HG02981 (cell line): ENCODE measurements around the gene TPSD1.

Source experiments
- ATAC-seq: cut with Tn5 transposase; IDR thresholded peaks from one replicate; pipeline ENCODE4 v1.9.1; 2021; ENCODE audit warnings: mild to moderate bottlenecking, moderate library complexity; ENCODE audit not compliant: unreplicated experiment

The TPSD1 gene

DNA sequence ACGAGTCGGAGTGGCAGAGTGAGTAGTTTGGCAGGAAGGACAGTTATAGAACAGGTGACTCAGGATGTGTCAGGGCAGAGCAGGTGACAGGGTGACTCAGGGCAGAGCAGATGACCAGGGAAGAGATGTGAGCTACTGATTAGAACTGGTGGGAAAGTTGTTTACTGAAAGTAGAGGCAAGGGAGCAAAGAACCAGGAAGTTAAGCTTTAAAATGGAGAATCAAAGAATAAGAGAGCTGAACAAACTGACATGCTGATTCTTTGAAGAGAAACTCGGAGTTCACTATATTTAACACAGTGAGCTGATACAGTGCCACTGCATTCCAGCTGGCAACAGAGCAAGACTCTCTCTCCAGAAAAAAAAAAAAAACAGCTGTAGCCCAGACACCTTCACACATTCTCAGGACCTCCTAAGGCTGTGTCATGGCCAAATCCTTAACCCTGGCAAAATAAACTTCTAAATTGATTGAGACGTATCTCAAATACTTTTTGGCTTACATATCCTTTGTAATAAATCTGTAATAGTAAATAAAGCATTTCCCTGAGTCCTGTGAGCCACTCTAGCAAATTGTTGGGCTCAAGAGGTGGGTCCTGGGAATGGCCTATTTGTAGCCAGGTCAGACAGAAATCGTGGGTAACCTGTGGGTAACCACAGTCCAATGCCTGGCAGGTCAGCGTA, 41.3 kb downstream of the TPSD1 start:
- ATAC-seq: no peak

DNA sequence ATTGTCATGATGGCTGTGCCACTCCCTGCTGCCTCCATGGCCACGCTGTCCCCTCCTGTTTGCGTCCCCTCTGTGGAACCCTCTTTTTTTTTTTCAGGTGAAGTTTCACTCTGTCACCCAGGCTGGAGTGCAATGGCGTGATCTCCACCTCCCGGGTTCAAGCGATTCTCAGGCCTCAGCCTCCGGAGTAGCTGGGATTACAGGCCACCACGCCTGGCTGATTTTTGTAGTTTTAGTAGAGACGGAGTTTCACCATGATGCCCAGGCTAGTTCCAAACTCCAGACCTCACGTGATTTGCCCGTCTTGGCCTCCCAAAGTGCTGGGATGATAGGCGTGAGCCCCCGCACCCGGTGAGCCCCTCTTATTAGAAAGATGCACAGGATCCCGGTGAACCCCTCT, 42.5 kb downstream of the TPSD1 start:
- no peak for ATAC-seq

DNA sequence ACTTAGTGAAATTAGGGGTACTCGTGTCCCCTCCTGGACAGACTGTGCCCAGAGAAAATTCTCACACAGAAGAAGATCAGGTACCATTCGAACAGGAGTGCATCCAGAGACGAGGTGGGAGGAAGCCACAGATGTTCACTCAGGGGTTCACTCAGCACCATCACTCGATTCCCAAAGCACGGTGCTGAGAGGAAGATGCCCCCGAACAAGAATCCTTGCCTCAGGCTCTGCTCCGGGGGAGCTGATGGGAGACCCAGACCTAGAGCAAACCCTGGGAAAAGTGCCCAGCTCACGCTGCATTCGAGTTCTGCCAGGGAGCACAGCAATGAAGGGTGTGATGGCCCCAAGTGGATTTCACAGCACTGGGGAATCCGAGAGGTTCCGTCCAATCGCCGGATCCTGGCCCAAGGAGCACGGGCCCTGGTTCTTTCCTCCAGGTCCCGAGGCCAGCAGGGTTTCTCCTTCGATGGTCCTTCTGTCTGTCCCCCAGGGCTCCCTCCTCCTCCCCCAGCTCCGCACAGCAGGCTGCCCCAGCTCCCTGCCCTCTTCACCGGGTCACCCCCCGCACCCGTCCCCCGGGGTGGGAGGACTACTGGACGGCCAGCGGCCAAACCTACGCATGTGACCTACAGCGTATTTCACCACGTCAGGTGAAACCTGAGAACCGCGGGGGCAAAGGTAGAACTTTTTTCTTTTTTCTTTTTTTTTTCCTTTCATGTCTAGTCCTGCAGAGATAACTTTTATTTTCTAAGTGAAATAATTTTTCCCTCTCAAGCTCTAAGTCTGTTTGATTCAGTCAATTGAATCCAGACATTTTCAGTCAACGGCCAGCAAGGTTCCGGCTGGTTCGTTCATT, 43.4 kb downstream of the TPSD1 start:
- ATAC-seq: no peak

DNA sequence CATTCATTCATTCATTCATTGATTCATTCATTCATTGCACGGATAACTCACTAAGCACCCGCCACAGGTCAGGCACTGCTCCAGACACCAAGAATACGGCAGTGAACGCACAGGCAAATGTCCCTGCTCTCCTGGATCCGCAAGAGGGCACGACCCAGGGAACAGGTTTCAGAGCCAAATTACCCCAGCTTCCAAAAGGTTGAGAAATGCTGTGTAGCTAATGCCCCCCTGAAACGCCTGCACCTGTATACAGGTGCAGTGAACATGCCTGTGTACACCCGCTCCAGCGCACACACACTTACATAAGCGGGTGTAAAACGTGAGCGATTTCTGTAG, 44.0 kb downstream of the TPSD1 start:
- ATAC-seq: no peak

DNA sequence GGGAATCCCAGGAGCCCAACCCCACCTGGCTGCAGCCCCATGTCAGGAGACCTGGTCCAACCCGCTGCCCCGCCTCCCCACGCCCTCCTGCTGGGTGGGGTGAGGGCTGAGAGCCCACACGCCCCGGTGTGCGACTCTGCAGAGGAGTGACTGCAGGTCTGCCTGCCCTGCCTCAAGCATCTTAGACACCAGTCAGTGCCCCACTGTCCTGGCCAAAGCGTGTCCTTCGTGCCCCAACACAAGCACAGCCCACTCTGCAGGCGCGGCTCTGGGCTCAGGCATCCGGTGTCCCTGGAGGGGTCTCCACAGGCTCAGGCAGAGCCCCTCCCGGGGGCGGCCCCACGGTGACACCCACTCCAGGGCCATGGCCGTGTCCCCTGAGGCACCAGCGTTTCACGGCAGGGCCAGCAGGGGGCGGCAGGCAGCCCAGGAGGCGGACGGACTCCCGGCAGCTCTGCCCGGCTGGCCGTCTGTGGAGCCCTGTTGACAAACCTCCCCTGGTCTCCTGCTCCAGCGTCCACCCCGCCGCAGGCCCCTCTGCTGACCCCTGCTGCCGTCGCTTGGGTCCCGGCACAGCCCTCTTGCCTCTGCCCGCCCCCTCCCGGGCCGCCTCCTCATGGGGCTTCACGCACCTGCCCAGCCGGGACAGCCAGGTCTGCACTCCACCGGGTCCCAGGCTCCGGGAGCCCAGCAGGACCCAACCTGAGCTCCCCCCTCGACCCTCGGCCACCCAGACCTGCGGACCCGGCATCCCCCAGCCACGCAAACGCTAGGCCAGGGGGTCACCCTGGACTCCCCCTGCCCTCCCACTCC, 45.0 kb downstream of the TPSD1 start:
- ATAC-seq: no peak

DNA sequence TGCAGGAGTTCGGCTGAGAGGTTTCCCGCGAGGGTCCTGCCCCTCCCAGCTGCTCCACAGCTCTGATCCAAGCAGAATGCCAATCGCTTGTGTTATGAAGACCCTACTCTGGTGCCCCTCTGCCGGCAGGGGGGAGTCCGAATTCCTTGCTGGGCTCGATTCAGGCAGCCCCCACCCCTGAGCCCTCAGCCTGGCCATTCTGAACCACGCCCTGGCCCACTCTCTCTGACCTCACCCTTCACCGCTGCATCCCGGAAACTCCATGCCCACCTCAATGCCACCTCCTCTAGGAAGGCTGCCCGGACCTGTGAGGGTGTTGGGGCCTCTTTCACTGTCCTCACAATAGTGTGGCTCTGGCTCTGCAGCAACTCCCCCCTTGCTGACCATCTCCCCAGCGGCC, 45.7 kb downstream of the TPSD1 start:
- ATAC-seq: no peak

DNA sequence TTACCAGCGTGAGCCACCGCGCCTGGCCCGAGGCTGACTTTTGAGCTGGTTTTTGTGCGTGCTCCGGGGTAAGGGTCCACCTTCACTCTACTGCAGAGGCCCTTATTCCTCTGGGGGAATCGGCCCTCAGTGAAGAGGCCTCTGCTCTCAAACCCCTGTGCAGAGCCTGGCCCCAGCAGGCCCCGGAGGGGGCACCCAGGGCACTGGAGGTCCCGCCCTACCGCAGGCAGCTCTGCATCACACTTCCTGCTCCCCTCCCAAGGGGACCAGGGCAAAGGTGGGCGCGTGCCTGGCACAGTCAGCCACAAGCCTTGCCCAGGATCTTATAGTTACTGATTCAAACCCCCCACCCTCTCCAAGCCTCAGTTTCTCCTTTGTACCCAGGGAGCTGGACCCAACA, 50.0 kb downstream of the TPSD1 start:
- no peak for ATAC-seq

DNA sequence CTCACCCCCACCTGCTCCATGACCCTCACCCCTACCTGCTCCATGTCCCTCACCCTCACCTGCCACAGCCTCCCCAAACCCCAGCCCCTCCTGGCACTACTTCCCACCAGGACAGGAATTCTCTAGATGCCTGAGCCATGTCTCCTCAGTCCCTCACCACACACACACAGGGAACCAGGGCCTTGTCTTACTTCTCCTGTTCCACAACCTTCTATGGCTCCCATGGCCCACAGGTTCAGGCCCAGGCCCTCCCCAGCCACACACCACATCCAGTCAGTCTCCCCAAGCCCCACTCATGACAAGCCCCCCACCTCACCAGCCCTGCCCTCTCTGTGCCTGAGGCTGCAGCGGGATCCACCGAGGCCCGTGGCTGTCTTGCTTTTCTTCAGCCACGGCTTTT, 50.5 kb downstream of the TPSD1 start:
- ATAC-seq: no peak

DNA sequence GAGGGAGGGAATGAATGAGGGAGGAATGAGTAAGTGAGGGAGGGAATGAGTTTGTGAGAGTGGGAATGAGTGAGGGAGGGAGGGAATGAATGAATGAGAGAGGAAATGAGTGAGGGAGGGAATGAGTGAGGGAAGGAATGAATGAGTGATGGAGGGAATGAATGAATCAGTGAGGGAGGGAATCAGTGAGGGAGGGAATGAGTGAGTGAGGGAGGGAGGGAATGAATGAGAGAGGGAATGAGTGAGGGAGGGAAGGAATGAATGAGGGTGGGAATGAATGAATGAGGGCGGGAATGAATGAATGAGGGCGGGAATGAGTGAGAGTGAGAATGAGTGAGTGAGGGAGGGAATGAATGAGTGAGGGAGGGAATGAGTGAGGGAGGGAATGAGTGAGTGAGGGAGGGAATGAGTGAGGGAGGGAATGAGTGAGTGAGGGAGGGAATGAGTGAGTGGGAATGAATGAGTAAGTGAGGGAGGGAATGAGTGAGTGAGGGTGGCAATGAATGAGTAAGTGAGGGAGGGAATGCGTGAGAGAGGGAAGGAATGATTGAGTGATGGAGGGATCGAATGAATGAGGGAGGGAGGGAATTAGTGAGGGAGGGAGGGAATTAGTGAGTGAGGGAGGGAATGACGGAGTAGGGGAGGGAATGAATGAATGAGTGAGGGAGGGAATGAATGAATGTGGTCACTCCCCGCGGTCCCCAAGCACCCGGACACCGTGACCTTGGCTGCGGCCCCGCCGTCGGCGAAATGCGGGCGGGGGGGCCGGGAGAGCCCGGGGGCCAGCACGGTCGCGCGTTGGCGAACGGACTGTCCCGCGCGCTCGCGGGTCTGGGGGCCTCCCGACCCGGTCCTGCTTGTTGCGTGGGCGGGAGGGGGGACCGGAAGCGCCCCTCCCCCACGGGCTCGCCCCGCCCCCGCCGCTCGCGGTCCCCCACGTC, 52.4 kb downstream of the TPSD1 start:
- ATAC-seq: peak; percentile 22
